GM12878 (cell line): Measurements from ENCODE around the gene FMNL2. TPM values are rescaled to one million over a fixed set of nuclear protein-coding genes. Genes with fewer than 3 reads are reported as not detected.

ENCODE experiments used
- ATAC-seq: fragments of 200-7000 bp; cut with Tn5 transposase; 3 replicates; pipeline ENCODE4 v1.9.1; 2020; ENCODE audit warnings: mild to moderate bottlenecking, moderate library complexity
- BruUV-seq: library from RNA; stranded (reverse); fragments of 400-500 nt; replicated peaks from 2 replicates; lab custom pipeline; 2021; lab: Mats Ljungman, UMichigan
- CTCF ChIA-PET: fragments of 300-600 bp; sonication (Branson Sonifier 250); formaldehyde crosslinking; extraction: SDS; loops from one replicate; lab custom pipeline; 2021; ENCODE audit warnings: inconsistent platforms; lab: Yijun Ruan, JAX
- POLR2A ChIA-PET: fragments of 350-600 bp; formaldehyde crosslinking; extraction: SDS; loops from one replicate; lab custom pipeline; 2021; ENCODE audit warnings: inconsistent platforms; lab: Charles Lee
- RAD21 ChIA-PET: fragments of 300-600 bp; sonication (Branson Sonifier 250); formaldehyde crosslinking; loops from one replicate; lab custom pipeline; 2023; ENCODE audit warnings: antibody characterized with exemption; ENCODE audit not compliant: unreplicated experiment; lab: Charles Lee
- SMC1A ChIA-PET: fragments of 300-600 bp; sonication (Branson Sonifier 250); formaldehyde crosslinking; loops from one replicate; lab custom pipeline; 2023; ENCODE audit not compliant: unreplicated experiment, uncharacterized antibody; lab: Charles Lee
- DNase-seq: peaks from one replicate; pipeline ENCODE4 v3.0.0-alpha.2; 2011; ENCODE audit warnings: low read depth, low spot score
- FAIRE-seq: peaks from 3 replicates; lab custom pipeline; 2011; peaks lifted over from hg19 to GRCh38; lab: Jason Lieb, UNC
- H2AFZ ChIP-seq: 2 replicates; pipeline ENCODE4 v1.6.0; 2011; ENCODE audit warnings: low read depth, low read length, control low read depth; ENCODE audit not compliant: control insufficient read depth
- H3K27ac ChIP-seq: 2 replicates; pipeline ENCODE4 v1.5.1; 2011; ENCODE audit warnings: control low read depth; ENCODE audit not compliant: control insufficient read depth, insufficient read depth
- H3K27me3 ChIP-seq, 2 experiments: replicated peaks in 1 of 2; 2 replicates each; pipeline versions ENCODE4 v1.6.0 to v1.6.1; 2011; ENCODE audit warnings: low read length in 1 of 2; ENCODE audit not compliant: control insufficient read depth in 2 of 2, insufficient read depth in 2 of 2
- H3K36me3 ChIP-seq, 2 experiments: 2 replicates each; pipeline ENCODE4 v1.5.1; 2011; ENCODE audit warnings: low read length in 1 of 2; ENCODE audit not compliant: control insufficient read depth in 2 of 2, insufficient read depth in 2 of 2
- H3K4me1 ChIP-seq: 2 replicates; pipeline ENCODE4 v1.6.1; 2011; ENCODE audit warnings: mild to moderate bottlenecking, low read length, moderate library complexity, mixed read lengths; ENCODE audit not compliant: control insufficient read depth, insufficient read depth
- H3K4me2 ChIP-seq: 2 replicates; pipeline ENCODE4 v1.6.0; 2011; ENCODE audit warnings: control low read depth; ENCODE audit not compliant: control insufficient read depth, insufficient read depth
- H3K4me3 ChIP-seq: fragments of 200-600 bp; sonication (generic); 2 replicates; pipeline ENCODE4 v1.5.1; 2016
- H3K79me2 ChIP-seq: 2 replicates; pipeline ENCODE4 v1.6.0; 2011; ENCODE audit warnings: low read length; ENCODE audit not compliant: control insufficient read depth, insufficient read depth
- H3K9ac ChIP-seq: 2 replicates; pipeline ENCODE4 v1.8.0; 2011; ENCODE audit warnings: low read length, control low read depth, mixed read lengths; ENCODE audit not compliant: control insufficient read depth, insufficient read depth
- H3K9me3 ChIP-seq: replicated peaks from 3 replicates; pipeline ENCODE4 v1.5.1; 2011; ENCODE audit warnings: mild to moderate bottlenecking, low read length; ENCODE audit not compliant: control insufficient read depth, insufficient read depth
- H4K20me1 ChIP-seq: 2 replicates; pipeline ENCODE4 v1.6.0; 2011; ENCODE audit not compliant: control insufficient read depth, insufficient read depth
- ATF7 ChIP-seq: fragments of 450-650 bp; IDR thresholded peaks from 2 replicates; pipeline ENCODE4 v1.6.1; 2016; ENCODE audit warnings: low read depth, mild to moderate bottlenecking
- DPF2 ChIP-seq: fragments of 450-650 bp; IDR thresholded peaks from 2 replicates; pipeline ENCODE4 v1.6.1; 2017; ENCODE audit warnings: mild to moderate bottlenecking
- HDAC2 ChIP-seq: fragments of 200-600 bp; sonication (generic); IDR thresholded peaks from 2 replicates; pipeline ENCODE4 v1.6.1; 2017
- JUNB ChIP-seq: IDR thresholded peaks from 2 replicates; pipeline ENCODE4 v1.6.1; 2016; ENCODE audit warnings: antibody characterized with exemption, mild to moderate bottlenecking
- NR2C2 ChIP-seq: IDR thresholded peaks from 2 replicates; pipeline ENCODE4 v1.6.1; 2011; ENCODE audit warnings: borderline replicate concordance, low read depth; ENCODE audit not compliant: control insufficient read depth, insufficient read length
- RUNX3 ChIP-seq: IDR thresholded peaks from 2 replicates; pipeline ENCODE4 v1.6.1; 2012; ENCODE audit warnings: low read length, inconsistent platforms
- SIN3A ChIP-seq: IDR thresholded peaks from 2 replicates; pipeline ENCODE4 v1.6.1; 2012; ENCODE audit warnings: low read depth, low read length, improper control_type of control experiment
- YBX1 ChIP-seq: fragments of 450-650 bp; IDR thresholded peaks from 2 replicates; pipeline ENCODE4 v1.6.1; 2016; ENCODE audit warnings: antibody characterized with exemption
- ZNF274 ChIP-seq: IDR thresholded peaks from one replicate; pipeline ENCODE4 v1.8.0; 2011; ENCODE audit not compliant: insufficient read length, insufficient read depth
- WGBS: methylation state at CpG from one replicate; pipeline ENCODE4 v1.1.6; 2016; ENCODE audit warnings: low lambda C conversion rate; ENCODE audit not compliant: insufficient replicate concordance, insufficient coverage; ENCODE audit errors: missing lambda C conversion rate; 5-methylcytosine and 5-hydroxymethylcytosine counted together
- in situ Hi-C: fragments of 300-500 bp; cut with MboI; formaldehyde crosslinking; loops from 9 replicates; pipeline ENCODE4 v1.14.3; 2018; ENCODE audit warnings: mixed read lengths
- intact Hi-C: fragments of 100-400 bp; cut with micrococcal nuclease; formaldehyde crosslinking; loops from one replicate; pipeline ENCODE4 v1.14.2; 2022; ENCODE audit not compliant: unreplicated experiment
- polyA plus RNA-seq, 11 experiments: library from polyadenylated mRNA; depleted of rRNA in 4 of 11; unstranded in 6 of 11; stranded (reverse) in 5 of 11; fragments of >200 nt; fragmentation: Nextera tagmentation in 4 of 11; fragmentation: Illumina TruSeq in 1 of 11; extraction: Ambion mirVana in 4 of 11; extraction: Trizol in 1 of 11; gene quantifications; 1 replicate in 1 of 11; 2 replicates in 10 of 11; pipeline versions ENCODE4 v1.2.1 to v1.2.3, GENCODE V29; 2011 to 2016; ENCODE audit warnings: inconsistent platforms in 2 of 11, missing spikeins in 2 of 11, low read depth in 1 of 11
- total RNA-seq, 4 experiments: library from RNA; depleted of rRNA in 3 of 4; stranded (reverse); fragments of >200 nt in 3 of 4; fragmentation: Illumina TruSeq in 1 of 4; extraction: Trizol in 1 of 4; gene quantifications; 2 replicates each; pipeline versions ENCODE4 v1.2.1 to v1.2.3, GENCODE V29; 2013 to 2021
- TF ChIP-seq, protein P1 (sequence below): fragments of 450-650 bp; formaldehyde crosslinking; IDR thresholded peaks from 2 replicates; pipeline ENCODE4 v1.4.0; 2020; ENCODE audit warnings: mild to moderate bottlenecking, moderate library complexity
- TF ChIP-seq, protein P2 (sequence below): IDR thresholded peaks from 2 replicates; pipeline ENCODE4 v1.6.1; 2011; ENCODE audit warnings: low read depth, low read length, improper control_type of control experiment, borderline replicate concordance

Gene FMNL2
- total and polyA plus RNA-seq, 10 of the 15 experiments (the other 5 are each of a cell fraction or from before 2014, with no cell fraction given) = 0.13 to 9.9 (median 0.35) TPM

DNA sequence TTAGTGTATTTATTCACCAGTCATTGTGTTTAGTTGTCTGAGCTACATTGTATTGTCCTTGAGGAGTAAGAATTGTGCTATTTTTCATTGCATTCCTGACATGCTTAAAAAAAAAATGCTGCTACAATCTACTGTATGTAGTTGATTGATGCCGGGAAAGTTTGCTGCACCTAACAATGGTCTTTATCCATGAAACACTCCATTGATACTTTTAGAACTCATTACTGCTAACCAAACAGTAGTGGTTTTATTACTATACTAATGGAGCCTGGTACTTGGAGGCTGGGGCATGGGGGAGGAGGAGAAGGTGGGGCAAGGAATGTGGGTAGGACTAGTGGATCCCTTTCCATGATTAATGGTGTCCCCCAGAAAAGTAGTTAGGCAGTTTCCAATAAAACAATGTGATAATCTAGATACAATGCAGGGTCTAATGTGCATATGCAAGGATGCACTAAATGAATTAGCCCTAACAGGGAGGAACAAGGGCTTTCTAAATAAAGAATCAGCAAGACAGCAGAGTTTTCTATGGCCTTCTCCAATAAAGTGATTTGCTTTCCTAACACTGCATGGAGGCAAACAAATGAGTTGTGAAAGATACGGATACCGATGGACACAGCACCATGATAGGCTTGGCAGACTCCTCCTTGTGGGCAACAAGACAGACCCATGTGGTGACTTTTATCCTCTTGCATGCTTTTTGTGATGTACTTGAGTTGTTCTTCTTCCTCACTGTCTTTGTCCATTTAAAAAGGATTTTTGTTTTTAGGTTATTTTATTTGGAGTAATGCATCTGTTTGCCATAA lies 78.5 kb downstream of the FMNL2 start:
- 98% methylated on average over 3 of the region's 3 CpGs for WGBS
- CTCF ChIA-PET = interaction anchor here (0.6 to 1.4 kb wide), 4 partner anchors 11 to 143 kb away, joined by 3 read pairs; no protein-coding TSS in a partner anchor
- intact Hi-C loops = no loop called here

DNA sequence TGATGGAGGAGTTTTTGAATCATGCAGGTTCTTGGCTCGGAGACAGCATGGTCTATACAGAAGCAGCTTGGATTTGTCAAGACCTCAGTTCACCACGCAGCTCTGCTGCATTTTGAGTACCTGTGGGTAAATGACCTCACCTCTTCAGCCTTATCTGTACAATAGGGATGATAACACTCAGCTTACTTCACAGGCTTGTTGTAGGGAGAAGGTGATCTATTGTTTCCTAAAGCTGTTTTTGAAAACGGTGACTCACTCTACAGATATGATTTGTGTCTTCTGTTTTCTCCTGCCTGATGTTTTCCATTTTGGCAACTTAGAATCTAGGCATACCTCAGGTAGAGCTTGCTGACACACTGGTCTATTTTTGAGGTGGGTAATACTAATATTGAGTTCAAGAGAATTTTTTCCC lies 80.3 kb downstream of the FMNL2 start:
- Histone ChIP-seq H3K4me1 (no peaks in the 10 kb centered on the region), H3K9me3 (no peaks in the 10 kb centered on the region), H3K36me3 (no peaks in the 10 kb centered on the region), H2AFZ (no peak overlapping the region), H3K79me2 (no peaks in the 10 kb centered on the region), H4K20me1 (no peaks in the 10 kb centered on the region), H3K9ac (no peak overlapping the region), H3K27ac (no peak overlapping the region), H3K27me3 (no peaks in the 10 kb centered on the region), H3K4me3 (no peak overlapping the region), H3K4me2 (no peak overlapping the region)
- ChIA-PET POLR2A (interaction anchor here (1.0 to 1.2 kb wide), 3 partner anchors 9 to 79 kb away, joined by 3 to 4 read pairs (median 3); no protein-coding TSS in a partner anchor), CTCF (interaction anchor here (0.6 to 1.1 kb wide), 2 partner anchors 52 to 196 kb away, joined by 3 read pairs; no protein-coding TSS in a partner anchor), RAD21 (interaction anchor here (0.7 to 2.3 kb wide), 12 partner anchors 8 to 248 kb away, joined by 3 to 15 read pairs (median 4); no protein-coding TSS in a partner anchor), SMC1A (interaction anchor here (0.9 to 4.8 kb wide), 10 partner anchors 8 to 221 kb away, joined by 3 to 23 read pairs (median 4); no protein-coding TSS in a partner anchor)
- peak; percentile 79 for ATAC-seq
- FAIRE-seq = peak; percentile 27
- DNase-seq = no peak
- in situ Hi-C loops = no loop called here
- BruUV-seq = no TSS peak
- intact Hi-C loops = no loop called here
- WGBS = 8% methylated on average over 3 of the region's 3 CpGs
- no peak for TF ChIP-seq ZNF274
- 0 out of 2 replicates have a peak, but pooled peaks have one; percentile 37 for TF ChIP-seq JUNB
- no peak for TF ChIP-seq HDAC2
- no peak for TF ChIP-seq SIN3A
- TF ChIP-seq NR2C2 = no peak
- TF ChIP-seq, protein P1, sequence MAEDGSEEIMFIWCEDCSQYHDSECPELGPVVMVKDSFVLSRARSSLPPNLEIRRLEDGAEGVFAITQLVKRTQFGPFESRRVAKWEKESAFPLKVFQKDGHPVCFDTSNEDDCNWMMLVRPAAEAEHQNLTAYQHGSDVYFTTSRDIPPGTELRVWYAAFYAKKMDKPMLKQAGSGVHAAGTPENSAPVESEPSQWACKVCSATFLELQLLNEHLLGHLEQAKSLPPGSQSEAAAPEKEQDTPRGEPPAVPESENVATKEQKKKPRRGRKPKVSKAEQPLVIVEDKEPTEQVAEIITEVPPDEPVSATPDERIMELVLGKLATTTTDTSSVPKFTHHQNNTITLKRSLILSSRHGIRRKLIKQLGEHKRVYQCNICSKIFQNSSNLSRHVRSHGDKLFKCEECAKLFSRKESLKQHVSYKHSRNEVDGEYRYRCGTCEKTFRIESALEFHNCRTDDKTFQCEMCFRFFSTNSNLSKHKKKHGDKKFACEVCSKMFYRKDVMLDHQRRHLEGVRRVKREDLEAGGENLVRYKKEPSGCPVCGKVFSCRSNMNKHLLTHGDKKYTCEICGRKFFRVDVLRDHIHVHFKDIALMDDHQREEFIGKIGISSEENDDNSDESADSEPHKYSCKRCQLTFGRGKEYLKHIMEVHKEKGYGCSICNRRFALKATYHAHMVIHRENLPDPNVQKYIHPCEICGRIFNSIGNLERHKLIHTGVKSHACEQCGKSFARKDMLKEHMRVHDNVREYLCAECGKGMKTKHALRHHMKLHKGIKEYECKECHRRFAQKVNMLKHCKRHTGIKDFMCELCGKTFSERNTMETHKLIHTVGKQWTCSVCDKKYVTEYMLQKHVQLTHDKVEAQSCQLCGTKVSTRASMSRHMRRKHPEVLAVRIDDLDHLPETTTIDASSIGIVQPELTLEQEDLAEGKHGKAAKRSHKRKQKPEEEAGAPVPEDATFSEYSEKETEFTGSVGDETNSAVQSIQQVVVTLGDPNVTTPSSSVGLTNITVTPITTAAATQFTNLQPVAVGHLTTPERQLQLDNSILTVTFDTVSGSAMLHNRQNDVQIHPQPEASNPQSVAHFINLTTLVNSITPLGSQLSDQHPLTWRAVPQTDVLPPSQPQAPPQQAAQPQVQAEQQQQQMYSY (CRISPR knock-in tag) = no peak
- TF ChIP-seq ATF7 = peak; percentile 70
- no peak for TF ChIP-seq RUNX3

More for the DNA sequence above, 78.5 kb downstream of the FMNL2 start:
- Histone ChIP-seq H2AFZ (no peak overlapping the region), H3K9ac (no peak overlapping the region), H3K27ac (no peak overlapping the region), H3K4me2 (no peak overlapping the region), H3K36me3 (no peaks in the 10 kb centered on the region), H3K9me3 (no peaks in the 10 kb centered on the region), H3K79me2 (peaks cover 1% of the 10 kb centered on the region), H3K4me1 (no peaks in the 10 kb centered on the region), H4K20me1 (no peaks in the 10 kb centered on the region), H3K27me3 (no peaks in the 10 kb centered on the region), H3K4me3 (no peak overlapping the region)
- RAD21 ChIA-PET = interaction anchor here (0.8 to 1.6 kb wide), 3 partner anchors 79 to 224 kb away, joined by 3 to 4 read pairs (median 4); partner anchors contain the start of gene FMNL2
- no TSS peak for BruUV-seq
- no peak for FAIRE-seq
- in situ Hi-C loops = no loop called here
- SMC1A ChIA-PET = interaction anchor here (1.1 to 4.8 kb wide), 7 partner anchors 7 to 58 kb away, joined by 3 to 23 read pairs (median 4); no protein-coding TSS in a partner anchor
- no peak for ATAC-seq
- POLR2A ChIA-PET = no interaction called here
- DNase-seq = no peak
- TF ChIP-seq YBX1 = no peak
- TF ChIP-seq, protein P2, sequence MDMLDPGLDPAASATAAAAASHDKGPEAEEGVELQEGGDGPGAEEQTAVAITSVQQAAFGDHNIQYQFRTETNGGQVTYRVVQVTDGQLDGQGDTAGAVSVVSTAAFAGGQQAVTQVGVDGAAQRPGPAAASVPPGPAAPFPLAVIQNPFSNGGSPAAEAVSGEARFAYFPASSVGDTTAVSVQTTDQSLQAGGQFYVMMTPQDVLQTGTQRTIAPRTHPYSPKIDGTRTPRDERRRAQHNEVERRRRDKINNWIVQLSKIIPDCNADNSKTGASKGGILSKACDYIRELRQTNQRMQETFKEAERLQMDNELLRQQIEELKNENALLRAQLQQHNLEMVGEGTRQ = no peak
- TF ChIP-seq DPF2 = no peak
- TF ChIP-seq NR2C2 = no peak
